Measurements from ENCODE around the gene FA2H.

FA2H gene

DNA sequence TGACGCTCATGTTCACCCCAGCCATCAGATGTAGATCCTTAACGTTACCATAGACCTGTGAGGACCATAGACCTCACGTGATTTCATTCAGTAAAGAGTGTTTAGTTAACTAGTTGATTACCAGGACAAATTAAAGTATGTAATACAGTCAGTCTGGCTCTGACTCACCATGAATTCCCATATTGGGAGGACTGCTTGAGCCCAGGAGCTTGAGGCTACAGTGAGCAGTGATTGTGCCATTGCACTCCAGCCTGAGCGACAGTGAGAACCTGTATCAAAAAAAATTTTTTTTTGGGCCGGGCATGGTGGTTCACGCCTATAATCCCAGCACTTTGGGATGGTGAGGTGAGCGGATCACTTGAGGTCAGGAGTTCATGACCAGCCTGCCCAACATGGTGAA, 13.5 kb upstream of the FA2H start:
- Histone ChIP-seq H3K27me3 (peaks cover 0 to 5% of the 10 kb centered on the region in 2 donors), H3K9me3 (no peaks in the 10 kb centered on the region), H3K4me3 (no peak overlapping the region), H3K36me3 (no peaks in the 10 kb centered on the region), H3K27ac (no peak overlapping the region), H3K4me1 (no peaks in the 10 kb centered on the region)
- no peak for DNase-seq
- intact Hi-C loops (cut with DNase I; ENCODE audit: low total_unique reads) = no loop called here
- TF ChIP-seq, protein P1, sequence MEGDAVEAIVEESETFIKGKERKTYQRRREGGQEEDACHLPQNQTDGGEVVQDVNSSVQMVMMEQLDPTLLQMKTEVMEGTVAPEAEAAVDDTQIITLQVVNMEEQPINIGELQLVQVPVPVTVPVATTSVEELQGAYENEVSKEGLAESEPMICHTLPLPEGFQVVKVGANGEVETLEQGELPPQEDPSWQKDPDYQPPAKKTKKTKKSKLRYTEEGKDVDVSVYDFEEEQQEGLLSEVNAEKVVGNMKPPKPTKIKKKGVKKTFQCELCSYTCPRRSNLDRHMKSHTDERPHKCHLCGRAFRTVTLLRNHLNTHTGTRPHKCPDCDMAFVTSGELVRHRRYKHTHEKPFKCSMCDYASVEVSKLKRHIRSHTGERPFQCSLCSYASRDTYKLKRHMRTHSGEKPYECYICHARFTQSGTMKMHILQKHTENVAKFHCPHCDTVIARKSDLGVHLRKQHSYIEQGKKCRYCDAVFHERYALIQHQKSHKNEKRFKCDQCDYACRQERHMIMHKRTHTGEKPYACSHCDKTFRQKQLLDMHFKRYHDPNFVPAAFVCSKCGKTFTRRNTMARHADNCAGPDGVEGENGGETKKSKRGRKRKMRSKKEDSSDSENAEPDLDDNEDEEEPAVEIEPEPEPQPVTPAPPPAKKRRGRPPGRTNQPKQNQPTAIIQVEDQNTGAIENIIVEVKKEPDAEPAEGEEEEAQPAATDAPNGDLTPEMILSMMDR (IDR thresholded peaks at IDR 0.05) = no peak

DNA sequence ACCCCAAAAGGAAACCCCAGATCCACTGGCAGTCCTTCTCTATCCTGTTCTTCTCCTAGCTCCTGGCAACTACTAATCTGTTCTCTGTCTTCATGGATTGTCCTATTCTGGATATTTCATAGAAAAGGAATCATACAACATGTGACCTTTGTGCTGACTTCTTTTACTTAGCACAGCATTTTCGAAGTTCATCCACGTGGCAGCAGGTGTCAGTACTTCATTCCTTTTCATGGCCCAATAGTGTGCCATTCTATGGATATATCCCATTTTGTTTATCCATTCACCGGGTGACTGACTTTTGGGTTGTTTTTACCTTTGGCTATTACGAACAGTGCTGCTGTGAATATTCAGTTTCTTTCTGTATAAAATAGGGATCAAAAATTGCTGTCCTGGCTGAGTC, 10.4 kb upstream of the FA2H start:
- Histone ChIP-seq H3K36me3 (no peaks in the 10 kb centered on the region), H3K27ac (no peak overlapping the region), H3K4me1 (no peaks in the 10 kb centered on the region), H3K4me3 (no peak overlapping the region), H3K9me3 (no peaks in the 10 kb centered on the region), H3K27me3 (no peaks in the 10 kb centered on the region)
- intact Hi-C loops (cut with DNase I; ENCODE audit: low total_unique reads) = no loop called here
- TF ChIP-seq, protein P1 (IDR thresholded peaks at IDR 0.05) = no peak
- no peak for DNase-seq

DNA sequence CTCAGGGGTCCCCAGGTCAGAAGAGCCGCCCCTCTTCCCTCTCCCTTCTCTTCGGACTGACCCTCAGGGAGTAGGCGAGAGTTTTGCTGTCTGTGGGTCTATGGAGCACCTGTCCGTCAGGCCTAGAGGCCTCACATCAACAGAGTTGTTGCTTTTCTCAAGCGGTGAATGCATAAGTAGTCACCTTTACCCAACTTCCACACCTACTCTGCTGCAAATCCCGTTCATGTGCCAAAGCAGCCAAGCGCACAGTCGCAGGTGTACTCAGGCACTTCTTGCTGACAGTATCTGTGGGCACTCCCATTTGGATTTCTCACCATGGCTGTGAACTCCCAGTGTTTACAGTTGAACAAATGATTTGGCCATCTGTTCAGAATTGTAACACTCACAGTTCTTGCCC, 4.0 kb upstream of the FA2H start:
- TF ChIP-seq, protein P1 (IDR thresholded peaks at IDR 0.05) = no peak
- H3K36me3 ChIP-seq = no peaks in the 10 kb centered on the region
- H3K27ac ChIP-seq = no peak overlapping the region
- H3K4me1 ChIP-seq = peaks cover 0 to 16% (median 11%) of the 10 kb centered on the region in 4 donors
- intact Hi-C loops (cut with DNase I; ENCODE audit: low total_unique reads) = no loop called here
- H3K27me3 ChIP-seq = peaks cover 0 to 15% of the 10 kb centered on the region in 2 donors
- no peak overlapping the region for H3K4me3 ChIP-seq
- no peak for DNase-seq
- H3K9me3 ChIP-seq = no peaks in the 10 kb centered on the region

DNA sequence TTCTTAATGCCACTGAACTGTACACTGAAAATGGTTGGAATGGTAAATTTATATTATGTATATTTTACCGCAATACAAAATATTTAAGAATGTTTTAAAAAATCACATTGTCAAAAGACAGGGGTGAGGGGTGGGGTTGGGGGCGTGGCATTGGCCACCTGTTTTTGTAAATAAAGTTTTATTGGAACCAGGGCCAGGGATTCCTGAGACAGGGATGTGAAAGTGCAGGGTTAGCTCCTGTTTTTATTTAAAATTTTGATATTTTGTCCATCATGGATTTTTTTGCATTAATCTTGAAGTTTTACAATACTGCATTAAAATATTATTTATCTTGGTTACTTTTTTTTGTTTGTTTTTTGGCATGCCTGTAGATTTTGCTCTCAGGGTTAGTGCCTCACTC, 2.3 kb upstream of the FA2H start:
- TF ChIP-seq, protein P1 (IDR thresholded peaks at IDR 0.05) = no peak
- Histone ChIP-seq H3K36me3 (no peaks in the 10 kb centered on the region), H3K27ac (no peak overlapping the region), H3K4me3 (no peak overlapping the region), H3K9me3 (no peaks in the 10 kb centered on the region), H3K4me1 (peaks cover 0 to 16% (median 11%) of the 10 kb centered on the region in 4 donors), H3K27me3 (peaks cover 0 to 31% of the 10 kb centered on the region in 2 donors)
- no peak for DNase-seq
- intact Hi-C loops (cut with DNase I; ENCODE audit: low total_unique reads) = no loop called here

DNA sequence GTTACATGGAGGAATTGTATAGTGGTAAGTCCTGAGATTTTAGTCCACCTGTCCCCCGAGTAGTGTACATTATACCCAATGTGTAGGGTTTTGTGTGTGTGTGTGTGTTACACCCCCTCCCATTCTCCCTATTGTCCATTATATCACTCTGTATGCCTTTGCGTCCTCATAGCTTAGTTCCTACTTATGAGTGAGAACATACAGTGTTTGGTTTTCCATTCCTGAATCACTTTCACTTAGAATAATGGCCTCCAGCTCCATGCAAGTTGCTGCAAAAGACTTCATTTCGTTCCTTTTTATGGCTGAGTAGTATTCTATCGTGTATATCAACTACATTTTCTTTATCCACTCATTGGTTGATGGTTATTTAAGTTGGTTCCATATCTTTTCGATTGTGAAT, 635 bp upstream of the FA2H start:
- intact Hi-C loops (cut with DNase I; ENCODE audit: low total_unique reads) = no loop called here
- H3K36me3 ChIP-seq = no peaks in the 10 kb centered on the region
- peaks cover 0 to 45% of the 10 kb centered on the region in 2 donors for H3K27me3 ChIP-seq
- DNase-seq = no peak
- peaks cover 0 to 16% (median 11%) of the 10 kb centered on the region in 4 donors for H3K4me1 ChIP-seq
- no peak overlapping the region for H3K4me3 ChIP-seq
- TF ChIP-seq, protein P1 (IDR thresholded peaks at IDR 0.05) = no peak
- H3K27ac ChIP-seq = no peak overlapping the region
- H3K9me3 ChIP-seq = no peaks in the 10 kb centered on the region
